ENCODE data around the gene SNX27. TPM values are rescaled to one million over a fixed set of nuclear protein-coding genes. Genes with fewer than 3 reads are reported as not detected.
"Not testable (repeated sequence)": the region's sequence is repeated elsewhere in the genome, so short reads cannot be mapped to it uniquely, and the experiment has no call there.

SNX27 gene
- total and polyA plus RNA-seq, 11 donors: 9.6 to 39.4 (median 29.0) TPM

- H3K36me3 ChIP-seq: peaks cover 0 to 36% (median 26%) of the 10 kb centered on the region in 9 donors
- DNase-seq (no peak), ATAC-seq (no peak)
- peak overlapping the region in 1 of 12 donors; percentile 85 for H3K27ac ChIP-seq
- no peak overlapping the region for H3K4me3 ChIP-seq
- H3K9me3 ChIP-seq: no peaks in the 10 kb centered on the region
- WGBS, 4 donors: 85 to 90% (median 86%) methylated on average over 3 of the region's 3 CpGs
- intact Hi-C loops (cut with DNase I): no loop called here
- peaks cover 0 to 28% (median 3%) of the 10 kb centered on the region in 12 donors for H3K4me1 ChIP-seq
- H3K27me3 ChIP-seq: no peaks in the 10 kb centered on the region
- TF ChIP-seq POLR2A (IDR thresholded peaks at IDR 0.05) (no peak), CTCF (IDR thresholded peaks at IDR 0.05) (no peak)
These were observed 43.5 kb downstream of the SNX27 start for GRCh38 chr1:151655371-151655770.

GRCh38 chr1:151661751-151662150, 49.9 kb downstream of the SNX27 start:
- 69 to 81% (median 75%) methylated on average over 6 of the region's 6 CpGs for WGBS, 4 donors
- DNase-seq (no peak), ATAC-seq (no peak)
- Histone ChIP-seq H3K36me3 (peaks cover 0 to 77% (median 58%) of the 10 kb centered on the region in 9 donors), H3K9me3 (no peaks in the 10 kb centered on the region), H3K4me3 (no peak overlapping the region), H3K27ac (peak overlapping the region in 1 of 12 donors; percentile 37), H3K27me3 (no peaks in the 10 kb centered on the region), H3K4me1 (peaks cover 0 to 19% (median 0%) of the 10 kb centered on the region in 12 donors)
- intact Hi-C loops (cut with DNase I): no loop called here
- TF ChIP-seq POLR2A (IDR thresholded peaks at IDR 0.05) (no peak), CTCF (IDR thresholded peaks at IDR 0.05) (no peak)

- no peak for TF ChIP-seq POLR2A (IDR thresholded peaks at IDR 0.05)
- no peak for TF ChIP-seq CTCF (IDR thresholded peaks at IDR 0.05)
- Histone ChIP-seq H3K4me3 (no peak overlapping the region), H3K36me3 (peaks cover 0 to 60% (median 37%) of the 10 kb centered on the region in 9 donors), H3K9me3 (peaks cover 0 to 13% (median 0%) of the 10 kb centered on the region in 12 donors), H3K27me3 (no peaks in the 10 kb centered on the region), H3K27ac (no peak overlapping the region), H3K4me1 (peaks cover 0 to 9% (median 0%) of the 10 kb centered on the region in 12 donors)
- DNase-seq: no peak
- no peak for ATAC-seq
- WGBS, 4 donors: 71 to 79% (median 77%) methylated on average over 3 of the region's 3 CpGs
- intact Hi-C loops (cut with DNase I): no loop called here
These were observed 56.2 kb downstream of the SNX27 start for GRCh38 chr1:151668090-151668489.

GRCh38 chr1:151670036-151670675, 58.3 kb downstream of the SNX27 start:
- WGBS, 4 donors: 65 to 76% (median 73%) methylated on average over 2 of the region's 2 CpGs
- peaks cover 0 to 13% (median 0%) of the 10 kb centered on the region in 12 donors for H3K9me3 ChIP-seq
- intact Hi-C loops (cut with DNase I); H3K27ac ChIP-seq; H3K4me3 ChIP-seq; DNase-seq; H3K27me3 ChIP-seq; H3K4me1 ChIP-seq; ATAC-seq: not testable (repeated sequence)
- H3K36me3 ChIP-seq: peaks cover 0 to 58% (median 37%) of the 10 kb centered on the region in 9 donors

All from heart left ventricle (tissue), 16 donors.